IMR-90 (cell line): ENCODE measurements around the gene FGF2. TPM values are rescaled to one million over a fixed set of nuclear protein-coding genes. Genes with fewer than 3 reads are reported as not detected.

Experiments used
- ATAC-seq: fragments of 200-7000 bp; cut with Tn5 transposase; 2 replicates; pipeline ENCODE4 v1.9.1; 2020; ENCODE audit warnings: low read depth, mild to moderate bottlenecking, moderate library complexity
- BruUV-seq: library from RNA; stranded (reverse); fragments of 400-500 nt; replicated peaks from 2 replicates; lab custom pipeline; 2021; lab: Mats Ljungman, UMichigan
- CTCF ChIA-PET: fragments of 300-600 bp; formaldehyde crosslinking; extraction: SDS; loops from one replicate; lab custom pipeline; 2021; ENCODE audit warnings: antibody characterized with exemption; lab: Yijun Ruan, JAX
- POLR2A ChIA-PET: fragments of 300-600 bp; sonication (Branson Sonifier 250); formaldehyde crosslinking; loops from one replicate; lab custom pipeline; 2022; ENCODE audit warnings: antibody characterized with exemption; ENCODE audit not compliant: unreplicated experiment; lab: Charles Lee
- DNase-seq: peaks from one replicate; pipeline ENCODE4 v3.0.0; 2013
- H2AFZ ChIP-seq: replicated peaks from 2 replicates; pipeline ENCODE3; 2013; ENCODE audit warnings: low read length, mild to moderate bottlenecking; ENCODE audit not compliant: poor library complexity
- H2AK5ac ChIP-seq: 2 replicates; pipeline ENCODE4 v1.6.1; 2013; ENCODE audit warnings: low read depth, low read length, inconsistent platforms
- H2AK9ac ChIP-seq: replicated peaks from 2 replicates; pipeline ENCODE3; 2013; ENCODE audit warnings: mild to moderate bottlenecking, low read depth, low read length, moderate library complexity; ENCODE audit not compliant: poor library complexity
- H2BK120ac ChIP-seq: 2 replicates; pipeline ENCODE4 v1.6.1; 2013; ENCODE audit warnings: low read depth, low read length, inconsistent platforms
- H2BK15ac ChIP-seq: 3 replicates; pipeline ENCODE4 v1.6.1; 2013; ENCODE audit warnings: low read depth, low read length, inconsistent platforms
- H2BK20ac ChIP-seq: 2 replicates; pipeline ENCODE4 v1.6.1; 2013; ENCODE audit warnings: low read depth, mild to moderate bottlenecking, inconsistent platforms, low read length, moderate library complexity
- H2BK5ac ChIP-seq: 2 replicates; pipeline ENCODE4 v1.6.1; 2013; ENCODE audit warnings: mild to moderate bottlenecking, low read depth, low read length, inconsistent platforms; ENCODE audit not compliant: poor library complexity, severe bottlenecking
- H3K14ac ChIP-seq: replicated peaks from 2 replicates; pipeline ENCODE4 v1.6.1; 2013; ENCODE audit warnings: low read depth, low read length, inconsistent platforms
- H3K18ac ChIP-seq: 2 replicates; pipeline ENCODE4 v1.6.1; 2013; ENCODE audit warnings: low read depth, low read length, control low read depth
- H3K23ac ChIP-seq: 2 replicates; pipeline ENCODE4 v1.6.1; 2013; ENCODE audit warnings: low read depth, low read length, inconsistent platforms
- H3K27ac ChIP-seq: 2 replicates; pipeline ENCODE4 v1.5.1; 2013; ENCODE audit warnings: mild to moderate bottlenecking, control low read depth, low read length; ENCODE audit not compliant: insufficient read depth
- H3K27me3 ChIP-seq: 2 replicates; pipeline ENCODE4 v1.6.1; 2013; ENCODE audit warnings: low read length; ENCODE audit not compliant: control insufficient read depth, insufficient read depth
- H3K36me3 ChIP-seq: 2 replicates; pipeline ENCODE4 v1.6.1; 2013; ENCODE audit warnings: low read length, mixed read lengths; ENCODE audit not compliant: control insufficient read depth, insufficient read depth
- H3K4ac ChIP-seq: 2 replicates; pipeline ENCODE4 v1.6.1; 2013; ENCODE audit warnings: low read depth, low read length, inconsistent platforms
- H3K4me1 ChIP-seq: 2 replicates; pipeline ENCODE4 v1.6.1; 2013; ENCODE audit warnings: low read length, mixed read lengths; ENCODE audit not compliant: control insufficient read depth, insufficient read depth
- H3K4me2 ChIP-seq: 2 replicates; pipeline ENCODE4 v1.6.1; 2013; ENCODE audit warnings: low read depth, mild to moderate bottlenecking, control low read depth, low read length, moderate library complexity
- H3K4me3 ChIP-seq: 2 replicates; pipeline ENCODE4 v1.5.1; 2013; ENCODE audit warnings: low read depth, mild to moderate bottlenecking, control low read depth, low read length, moderate library complexity; ENCODE audit not compliant: insufficient read depth
- H3K56ac ChIP-seq: 2 replicates; pipeline ENCODE4 v1.6.1; 2013; ENCODE audit warnings: low read length, inconsistent platforms; ENCODE audit not compliant: insufficient read depth; ENCODE audit errors: extremely low read depth
- H3K79me1 ChIP-seq, 2 experiments: 2 replicates each; pipeline ENCODE4 v1.6.1; 2013; ENCODE audit warnings: low read length in 2 of 2, inconsistent platforms in 1 of 2, low read depth in 1 of 2
- H3K9ac ChIP-seq: 2 replicates; pipeline ENCODE4 v1.6.1; 2013; ENCODE audit warnings: low read depth, low read length, control low read depth
- H3K9me1 ChIP-seq: 2 replicates; pipeline ENCODE4 v1.6.1; 2013; ENCODE audit warnings: low read length, inconsistent platforms; ENCODE audit not compliant: insufficient read depth
- H3K9me3 ChIP-seq: 2 replicates; pipeline ENCODE4 v1.6.1; 2013; ENCODE audit warnings: low read length; ENCODE audit not compliant: control insufficient read depth, insufficient read depth
- H4K20me1 ChIP-seq: 2 replicates; pipeline ENCODE4 v1.6.1; 2013; ENCODE audit warnings: low read length, inconsistent platforms; ENCODE audit not compliant: insufficient read depth
- H4K5ac ChIP-seq: 2 replicates; pipeline ENCODE4 v1.6.1; 2013; ENCODE audit warnings: mild to moderate bottlenecking, low read depth, low read length, control low read depth
- H4K8ac ChIP-seq, 2 experiments: 2 replicates each; pipeline ENCODE4 v1.6.1; 2013; ENCODE audit warnings: low read depth in 2 of 2, low read length in 2 of 2, control low read depth in 1 of 2, inconsistent platforms in 1 of 2
- H4K91ac ChIP-seq: 2 replicates; pipeline ENCODE4 v1.6.1; 2013; ENCODE audit warnings: low read depth, low read length, inconsistent platforms; ENCODE audit not compliant: insufficient read depth
- FOS ChIP-seq: fragments of 150-350 bp; IDR thresholded peaks from 2 replicates; pipeline ENCODE4 v1.6.1; 2016; ENCODE audit warnings: low read depth, low read length
- MAZ ChIP-seq: IDR thresholded peaks from 2 replicates; pipeline ENCODE4 v1.6.1; 2012; ENCODE audit warnings: low read depth, mild to moderate bottlenecking, low read length, improper control_type of control experiment, moderate library complexity, borderline replicate concordance
- NFE2L2 ChIP-seq: fragments of 150-350 bp; IDR thresholded peaks from 2 replicates; pipeline ENCODE4 v1.6.1; 2016; ENCODE audit warnings: low read depth, mild to moderate bottlenecking, low read length
- RFX5 ChIP-seq: IDR thresholded peaks from 2 replicates; pipeline ENCODE4 v1.8.0; 2012; ENCODE audit warnings: low read depth, mild to moderate bottlenecking, low read length, moderate library complexity
- WGBS, 2 experiments: methylation state at CpG; one replicate each; pipeline versions ENCODE4 v1.1.5 to v1.1.7; 2013; ENCODE audit warnings: missing lambda C conversion rate in 2 of 2; ENCODE audit not compliant: insufficient read length in 1 of 2; ENCODE audit errors: extremely low coverage in 2 of 2; 5-methylcytosine and 5-hydroxymethylcytosine counted together
- dilution Hi-C: fragments of 300-500 bp; cut with HindIII; formaldehyde crosslinking; loops from one replicate; pipeline ENCODE4 v1.14.3; 2018; ENCODE audit warnings: low sequenced_read_pairs; ENCODE audit not compliant: unreplicated experiment
- in situ Hi-C: fragments of 300-500 bp; cut with MboI; formaldehyde crosslinking; loops from 3 replicates; pipeline ENCODE4 v1.14.3; 2019; ENCODE audit warnings: low sequenced_read_pairs, inconsistent platforms, mixed read lengths
- intact Hi-C: fragments of 100-400 bp; cut with micrococcal nuclease; formaldehyde crosslinking; loops from 2 replicates; pipeline ENCODE4 v1.10.0; 2022
- polyA plus RNA-seq, 3 experiments: library from polyadenylated mRNA; depleted of rRNA; stranded (reverse); fragments of >200 nt; gene quantifications; 2 replicates each; pipeline ENCODE4 v1.2.3, GENCODE V29; 2012; ENCODE audit warnings: low replicate concordance in 1 of 3
- total RNA-seq: library from RNA; depleted of rRNA; stranded (reverse); fragments of >200 nt; gene quantifications from 2 replicates; pipeline ENCODE4 v1.2.3, GENCODE V29; 2012

Gene FGF2
- total and polyA plus RNA-seq, 2 of the 4 experiments (the other 2 are of a cell fraction): 12.9 to 27.1 TPM

- dilution Hi-C loops (no loop called here), in situ Hi-C loops (no loop called here), intact Hi-C loops (no loop called here)
- Histone ChIP-seq H2BK120ac (no peak overlapping the region), H4K5ac (no peak overlapping the region), H3K4me2 (no peak overlapping the region), H3K9me3 (no peaks in the 10 kb centered on the region), H2AK9ac (no peak overlapping the region), H4K8ac (peak overlapping the region in 1 of 2 experiments; percentile 67; a peak in 2 of 4 replicates), H3K27ac (no peak overlapping the region), H3K18ac (no peak overlapping the region), H3K14ac (no peak overlapping the region; the same call in 1 of the 2 replicates), H3K23ac (peak overlapping the region; percentile 76), H3K9ac (no peak overlapping the region), H2BK20ac (0 out of 2 replicates have a peak overlapping the region, but pooled peaks have one; percentile 21), H2BK15ac (no peak overlapping the region), H2AK5ac (no peak overlapping the region), H3K79me1 (peaks cover 35 to 76% of the 10 kb centered on the region in 2 experiments), H3K9me1 (peaks cover 13% of the 10 kb centered on the region), H3K4me3 (no peak overlapping the region), H4K20me1 (peaks cover 31% of the 10 kb centered on the region; the same call in 1 of the 2 replicates), H3K36me3 (peaks cover 3% of the 10 kb centered on the region; the same call in 1 of the 2 replicates), H2BK5ac (no peak overlapping the region), H2AFZ (no peak overlapping the region), H4K91ac (no peak overlapping the region), H3K27me3 (no peaks in the 10 kb centered on the region), H3K4ac (no peak overlapping the region; the same call in 1 of the 2 replicates), H3K4me1 (peaks cover 10% of the 10 kb centered on the region), H3K56ac (no peak overlapping the region)
- TF ChIP-seq RFX5 (no peak), NFE2L2 (no peak), FOS (no peak), MAZ (no peak)
- no peak for ATAC-seq
- no TSS peak for BruUV-seq
- ChIA-PET CTCF (no interaction called here), POLR2A (no interaction called here)
- no CpG with 5 or more reads among the region's 2 CpGs for WGBS, 2 experiments
- DNase-seq: no peak
These were observed 28.8 kb downstream of the FGF2 start for GRCh38 chr4:122855353-122855890.
